ACHN (cell line): ENCODE results near the gene LMAN2.

ENCODE experiments used
- DNase-seq: peaks from one replicate; pipeline ENCODE4 v3.0.0-alpha.2; 2015
- in situ Hi-C: cut with HindIII; loops from 2 replicates; pipeline ENCODE4 v1.10.0; 2017; ENCODE audit warnings: low sequenced_read_pairs, low pct_ligation_motif_present, low pct_unique_long_range_greater_than_20kb

Gene LMAN2

GRCh38 chr5:177351392-177352329 lies at the start of gene LMAN2:
Gene LMAN2, minus strand, starts transcription at chr5:177351668. Its CDS starts 21 bp downstream, at chr5:177351647.
- in situ Hi-C loops: no loop called here
- peak; percentile 93 for DNase-seq

GRCh38 chr5:177399997-177400868 lies 48.8 kb upstream of the LMAN2 start, which contains the start of gene PFN3:
Gene PFN3, minus strand, starts transcription at chr5:177400661. Its CDS starts 85 bp downstream, at chr5:177400576.
- no peak for DNase-seq
- in situ Hi-C loops: no loop called here

GRCh38 chr5:177397875-177398390 lies 46.5 kb upstream of the LMAN2 start:
- in situ Hi-C loops: no loop called here
- no peak for DNase-seq

- no peak for DNase-seq
- in situ Hi-C loops: no loop called here
Measured at GRCh38 chr5:177396807-177397206, 45.3 kb upstream of the LMAN2 start.

- in situ Hi-C loops: no loop called here
- no peak for DNase-seq
Measured at GRCh38 chr5:177396078-177396477, 44.6 kb upstream of the LMAN2 start.

- in situ Hi-C loops: no loop called here
- no peak for DNase-seq
Measured at GRCh38 chr5:177393990-177394389, 42.5 kb upstream of the LMAN2 start.

- in situ Hi-C loops: no loop called here
- DNase-seq: no peak
Measured at GRCh38 chr5:177393206-177393765, 41.8 kb upstream of the LMAN2 start.

- no peak for DNase-seq
- in situ Hi-C loops: no loop called here
Measured at GRCh38 chr5:177392765-177393164, 41.3 kb upstream of the LMAN2 start.

- peak; percentile 85 for DNase-seq
- in situ Hi-C loops: no loop called here
Measured at GRCh38 chr5:177390363-177391300, 39.2 kb upstream of the LMAN2 start.

- DNase-seq: peak; percentile 89
- in situ Hi-C loops: no loop called here
Measured at GRCh38 chr5:177389241-177390169, 38.0 kb upstream of the LMAN2 start.

- no peak for DNase-seq
- in situ Hi-C loops: no loop called here
Measured at GRCh38 chr5:177388521-177389052, 37.1 kb upstream of the LMAN2 start.

GRCh38 chr5:177387405-177387804 lies 35.9 kb upstream of the LMAN2 start:
- in situ Hi-C loops: no loop called here
- DNase-seq: no peak

GRCh38 chr5:177386542-177386941 lies 35.1 kb upstream of the LMAN2 start:
- no peak for DNase-seq
- in situ Hi-C loops: no loop called here

GRCh38 chr5:177385720-177386119 lies 34.3 kb upstream of the LMAN2 start:
- in situ Hi-C loops: no loop called here
- DNase-seq: no peak

- in situ Hi-C loops: no loop called here
- no peak for DNase-seq
Measured at GRCh38 chr5:177384134-177384533, 32.7 kb upstream of the LMAN2 start, which contains the start of gene SLC34A1. Gene SLC34A1, plus strand, starts transcription at chr5:177384434. Its CDS starts 1,308 bp downstream, at chr5:177385742.

GRCh38 chr5:177383181-177383580 lies 31.7 kb upstream of the LMAN2 start:
- in situ Hi-C loops: no loop called here
- DNase-seq: no peak
